HG03439 (cell line): Measurements from ENCODE around the gene TAS2R42.

Experiments
- ATAC-seq: cut with Tn5 transposase; IDR thresholded peaks from one replicate; pipeline ENCODE4 v1.9.1; 2021; ENCODE audit warnings: mild to moderate bottlenecking, moderate library complexity; ENCODE audit not compliant: unreplicated experiment

The TAS2R42 gene

GRCh38 chr12:11147420-11147819, 39.3 kb downstream of the TAS2R42 start:
- ATAC-seq = no peak

- no peak for ATAC-seq
These were observed 42.4 kb downstream of the TAS2R42 start for GRCh38 chr12:11144297-11144696.

- no peak for ATAC-seq
These were observed 43.4 kb downstream of the TAS2R42 start for GRCh38 chr12:11143352-11143751.

- ATAC-seq = no peak
These were observed 50.7 kb downstream of the TAS2R42 start for GRCh38 chr12:11136075-11136474.
